IPS DF 4.7 (cell line): ENCODE data around the gene CALD1.

Experiments used
- DNase-seq: peaks from one replicate; pipeline ENCODE4 v3.0.0-alpha.2; 2013; ENCODE audit warnings: low spot score; ENCODE audit errors: extremely low read depth

The CALD1 gene

GRCh38 chr7:134892963-134893362 is 113.5 kb downstream of the CALD1 start:
- DNase-seq, result no peak

DNA sequence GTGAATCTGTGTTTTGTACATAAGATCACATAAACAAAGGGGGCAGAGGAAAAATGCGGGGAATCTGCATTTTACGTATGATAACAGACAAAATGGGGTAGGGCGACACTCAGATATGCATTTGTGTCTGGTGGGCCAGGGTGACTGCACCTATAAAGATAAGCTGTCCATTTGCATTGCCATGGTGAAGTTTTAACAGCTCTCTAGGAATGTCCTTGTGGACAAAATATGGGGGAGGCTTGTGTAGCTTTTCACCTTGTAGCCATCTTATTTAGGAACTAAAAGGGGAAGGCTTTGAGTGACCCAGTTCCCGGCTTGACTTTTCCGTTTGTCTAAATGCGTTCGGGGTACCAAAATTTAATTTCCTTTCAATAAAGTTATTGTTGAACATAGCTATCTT is 114.5 kb downstream of the CALD1 start:
- DNase-seq, result no peak

- no peak for DNase-seq
Observed at GRCh38 chr7:134894928-134895327, 115.5 kb downstream of the CALD1 start.

GRCh38 chr7:134896073-134896472 is 116.6 kb downstream of the CALD1 start:
- DNase-seq, result no peak

GRCh38 chr7:134897936-134898335 is 118.5 kb downstream of the CALD1 start:
- DNase-seq, result no peak

DNA sequence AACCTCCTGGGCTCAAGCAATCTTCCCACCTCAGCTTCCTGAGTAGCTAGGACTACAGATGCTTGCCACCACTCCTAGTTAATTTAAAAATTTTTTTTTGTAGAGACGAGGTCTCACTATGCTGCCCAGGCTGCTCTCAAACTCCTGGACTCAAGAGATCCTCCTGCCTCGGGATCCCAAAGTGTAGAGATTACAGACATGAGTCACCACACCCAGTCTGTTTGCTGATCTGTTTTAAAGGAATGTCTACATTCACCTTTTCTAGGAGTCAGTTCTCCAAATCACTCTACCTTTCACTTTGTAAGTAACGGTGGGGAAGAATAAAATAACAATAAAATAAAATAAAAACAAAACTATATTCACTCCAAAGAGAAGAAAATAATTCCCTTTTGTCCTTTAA is 120.3 kb downstream of the CALD1 start:
- no peak for DNase-seq

- DNase-seq, result no peak
Observed at GRCh38 chr7:134900166-134900982, 120.9 kb downstream of the CALD1 start.

DNA sequence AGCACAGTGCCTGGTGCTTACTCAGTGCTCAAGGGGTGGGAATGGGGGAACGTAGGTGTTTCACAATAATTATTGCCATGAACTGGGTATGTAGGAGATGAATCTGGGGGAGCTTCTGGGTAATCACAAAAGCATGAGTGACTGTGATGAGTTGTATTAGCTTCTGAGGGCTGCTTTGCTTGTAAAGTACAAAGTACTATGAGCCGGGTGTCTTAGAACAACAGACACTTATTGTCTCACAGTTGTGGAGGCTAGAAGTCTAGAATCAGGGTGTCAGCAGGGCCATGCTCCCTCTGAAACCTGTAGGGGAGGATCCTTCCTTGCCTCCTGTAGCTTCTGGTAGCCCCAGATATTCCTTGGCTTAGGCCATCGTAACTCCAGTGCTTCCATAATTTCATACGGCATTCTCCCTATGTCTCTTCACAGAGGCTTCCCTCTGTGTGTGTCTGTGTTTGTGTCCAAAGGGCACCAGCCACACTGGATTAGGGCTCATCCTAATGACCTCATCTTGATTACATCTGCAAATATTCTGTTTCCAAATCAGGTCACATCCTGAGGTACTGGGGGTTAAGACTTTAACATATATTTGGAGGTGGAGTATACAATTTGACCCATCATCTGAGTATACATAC is 122.1 kb downstream of the CALD1 start:
- no peak for DNase-seq

DNA sequence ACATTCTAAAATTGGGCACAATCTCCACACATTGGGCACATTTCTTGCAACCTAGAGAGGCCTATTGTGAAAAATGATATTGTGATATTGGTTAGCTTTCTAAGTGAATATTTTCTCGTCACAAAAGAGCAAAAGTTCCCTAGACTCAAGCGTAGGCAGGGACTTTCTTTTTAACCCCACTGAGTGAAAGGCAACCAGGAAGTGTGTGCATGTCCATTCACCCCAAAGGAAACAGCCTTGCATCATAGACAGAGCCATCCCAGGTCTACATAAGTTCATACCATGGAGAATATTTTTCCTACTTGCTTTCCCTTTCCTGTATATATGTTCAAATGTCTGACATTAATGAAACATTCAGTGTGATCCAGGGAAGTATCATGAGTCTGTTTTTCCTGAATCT is 122.6 kb downstream of the CALD1 start:
- DNase-seq, result no peak

DNA sequence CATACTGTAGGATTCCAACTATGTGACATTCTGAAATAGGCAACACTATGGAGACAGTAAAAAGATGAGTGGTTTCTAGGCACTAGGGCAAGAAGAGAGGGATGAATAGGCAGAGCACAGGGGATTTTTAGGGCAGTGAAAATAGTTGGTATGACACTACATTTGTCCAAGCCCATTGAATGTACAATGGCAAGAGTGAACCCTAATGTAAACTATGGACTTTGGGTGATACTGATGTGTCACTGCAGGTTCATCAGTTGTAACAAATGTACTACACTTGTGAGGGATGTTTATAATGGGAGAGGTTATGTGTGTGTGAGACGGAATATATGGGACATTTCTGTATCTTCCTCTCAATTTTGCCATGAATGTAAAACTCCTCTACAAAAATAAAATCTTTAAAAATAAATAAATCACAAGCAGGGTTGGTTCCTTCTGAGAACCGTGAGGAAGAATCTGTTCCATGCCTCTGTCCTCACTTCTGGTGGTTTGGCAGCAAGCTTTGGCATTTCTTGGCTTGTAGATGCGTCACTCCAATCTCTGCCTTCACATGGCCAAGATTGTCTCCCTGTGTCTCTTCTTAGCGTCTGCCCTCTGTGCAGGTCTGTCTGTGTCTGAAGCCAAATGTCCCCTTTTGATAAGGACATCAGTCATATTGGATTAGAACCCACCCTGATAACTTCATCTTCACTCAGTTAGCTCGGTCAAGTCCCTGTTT is 123.8 kb downstream of the CALD1 start:
- DNase-seq, result no peak

GRCh38 chr7:134905375-134905774 is 125.9 kb downstream of the CALD1 start:
- no peak for DNase-seq

- DNase-seq, result no peak
Observed at GRCh38 chr7:134907000-134907399, 127.6 kb downstream of the CALD1 start.

- no peak for DNase-seq
Observed at GRCh38 chr7:134907639-134908038, 128.2 kb downstream of the CALD1 start.

DNA sequence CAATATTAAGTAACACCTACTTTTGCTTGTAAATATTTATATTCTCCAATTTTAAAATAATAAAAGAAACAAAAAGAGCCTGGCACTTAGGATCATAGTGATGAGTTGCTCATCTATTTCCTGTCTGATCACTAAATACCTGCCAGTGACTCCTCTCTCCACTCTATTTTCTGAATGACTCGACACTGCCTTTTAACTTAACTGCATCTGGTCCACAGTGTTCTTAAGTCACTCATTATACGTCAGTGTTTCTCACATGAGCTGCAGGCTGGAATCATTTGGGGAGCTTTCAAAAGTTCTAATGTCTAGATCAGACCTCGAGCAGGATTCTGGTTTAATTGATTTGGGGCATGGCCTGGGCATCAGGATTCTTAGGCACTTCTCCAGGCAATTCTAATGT is 128.9 kb downstream of the CALD1 start:
- no peak for DNase-seq

GRCh38 chr7:134910214-134910890 is 130.9 kb downstream of the CALD1 start:
- no peak for DNase-seq

GRCh38 chr7:134910968-134911367 is 131.5 kb downstream of the CALD1 start:
- no peak for DNase-seq

GRCh38 chr7:134916171-134916883 is 136.9 kb downstream of the CALD1 start:
- DNase-seq, result no peak

DNA sequence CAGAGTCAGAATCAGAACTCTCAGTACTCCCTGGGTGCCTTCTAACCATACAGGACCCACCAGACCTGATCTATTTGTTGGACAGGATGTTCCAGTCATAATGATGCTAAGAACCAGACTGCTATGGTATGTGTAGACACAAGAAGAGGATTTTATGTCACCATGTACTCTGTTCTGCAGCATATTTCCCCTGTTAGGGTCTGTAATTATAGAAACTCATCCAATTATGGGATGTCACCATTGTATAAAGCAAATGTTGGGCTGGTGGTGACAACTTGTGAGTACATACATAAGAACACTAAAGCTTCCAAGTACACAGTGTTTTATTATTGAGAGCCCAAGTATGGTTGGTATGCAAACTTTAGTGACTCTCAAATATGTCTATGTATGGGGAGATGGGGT is 139.8 kb downstream of the CALD1 start:
- DNase-seq, result no peak

GRCh38 chr7:134920026-134920753 is 140.8 kb downstream of the CALD1 start:
- no peak for DNase-seq
